ENCODE data around the gene SAPCD2. TPM values are rescaled to one million over a fixed set of nuclear protein-coding genes. Genes with fewer than 3 reads are reported as not detected.

The SAPCD2 gene
- total RNA-seq, 1 experiment from 2014 or later = 69.8 TPM

DNA sequence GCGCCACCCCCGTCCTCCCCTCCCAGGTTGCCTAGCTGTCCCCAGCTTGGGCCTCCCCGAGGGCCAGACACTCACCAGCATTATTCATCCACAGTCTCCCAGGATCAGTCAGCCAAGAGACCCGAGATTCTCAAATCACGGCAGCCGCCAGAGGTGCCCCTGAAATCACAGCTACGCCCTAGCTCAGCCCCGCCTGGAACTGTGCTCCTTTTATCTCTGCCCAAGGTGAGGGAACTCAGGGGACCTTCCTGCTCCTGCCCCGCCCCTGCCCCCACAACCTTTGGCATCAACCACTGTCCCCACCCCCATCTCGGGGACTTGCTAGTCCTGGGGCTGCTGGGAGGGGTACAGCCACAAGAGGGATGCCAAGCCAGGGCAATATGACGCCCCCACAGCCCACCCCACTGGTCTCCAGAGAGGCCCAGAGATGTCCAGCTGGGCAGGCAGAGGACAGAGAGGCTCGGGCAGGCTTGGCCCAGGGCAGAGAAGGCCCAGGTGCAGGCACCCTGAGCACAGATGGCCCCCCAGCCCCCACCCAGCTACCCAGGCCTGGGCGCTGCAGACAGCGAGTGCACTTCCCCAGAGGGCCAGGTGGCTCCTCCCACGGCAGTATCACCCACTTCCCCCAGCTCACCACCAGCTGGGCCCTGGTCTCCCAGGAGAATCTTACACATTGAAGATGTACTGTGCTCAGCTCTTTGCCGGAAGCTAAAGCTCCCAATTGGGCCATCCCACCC, 38.3 kb downstream of the SAPCD2 start, which contains the start of gene FUT7:
TSS of gene FUT7 (minus strand) at position 185 of the 737 bp plus-strand sequence. CDS start at position 88, 97 bp downstream.
- no peak for DNase-seq (ENCODE audit: low read depth)

DNA sequence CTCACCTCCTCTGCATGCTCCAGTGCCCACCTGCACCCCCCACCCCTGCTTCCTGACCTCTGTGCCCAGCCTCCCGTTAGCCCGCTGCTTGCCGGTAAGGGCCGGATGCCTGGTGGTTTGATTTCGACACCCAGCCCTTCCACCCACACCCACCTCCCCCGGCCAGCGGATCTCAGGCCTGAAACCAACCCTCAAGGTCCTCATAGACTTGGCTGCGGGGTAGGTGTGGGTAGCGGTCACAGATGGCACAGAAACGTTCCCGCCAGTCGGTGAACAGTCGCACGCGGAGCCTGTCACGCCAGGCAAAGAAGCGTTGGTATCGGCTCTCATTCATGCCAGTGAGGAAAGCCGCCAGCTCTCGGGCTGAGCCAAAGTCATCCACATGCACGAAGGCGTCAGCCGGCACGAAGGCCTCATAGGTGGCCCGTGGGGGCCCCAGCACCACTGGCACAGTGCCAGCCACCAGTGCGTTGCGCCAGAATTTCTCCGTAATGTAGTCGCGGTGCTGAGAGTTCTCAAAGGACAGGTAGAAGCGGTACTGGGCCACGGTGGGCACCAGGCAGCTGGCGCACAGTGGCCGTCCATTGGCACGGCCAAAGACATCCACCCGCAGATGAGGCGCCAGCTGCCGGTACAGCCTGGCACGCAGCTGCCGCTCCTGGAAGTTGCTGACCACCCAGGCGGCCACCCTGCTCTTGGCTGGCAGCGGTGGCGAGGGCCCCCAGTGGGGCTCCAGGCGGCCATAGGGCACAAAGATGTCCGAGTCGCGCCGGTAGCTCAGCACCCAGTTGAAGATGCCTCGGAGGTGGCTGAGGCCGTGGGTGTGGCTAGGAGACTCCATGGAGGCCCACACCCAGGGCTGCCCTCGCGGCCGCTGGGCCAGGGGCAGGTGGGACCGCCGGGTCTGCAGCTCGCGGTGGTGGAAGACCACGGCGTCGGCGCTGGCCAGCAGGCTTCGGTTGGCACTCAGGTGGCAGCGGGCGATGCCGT, 39.5 kb downstream of the SAPCD2 start:
- no peak for DNase-seq (ENCODE audit: low read depth)

DNA sequence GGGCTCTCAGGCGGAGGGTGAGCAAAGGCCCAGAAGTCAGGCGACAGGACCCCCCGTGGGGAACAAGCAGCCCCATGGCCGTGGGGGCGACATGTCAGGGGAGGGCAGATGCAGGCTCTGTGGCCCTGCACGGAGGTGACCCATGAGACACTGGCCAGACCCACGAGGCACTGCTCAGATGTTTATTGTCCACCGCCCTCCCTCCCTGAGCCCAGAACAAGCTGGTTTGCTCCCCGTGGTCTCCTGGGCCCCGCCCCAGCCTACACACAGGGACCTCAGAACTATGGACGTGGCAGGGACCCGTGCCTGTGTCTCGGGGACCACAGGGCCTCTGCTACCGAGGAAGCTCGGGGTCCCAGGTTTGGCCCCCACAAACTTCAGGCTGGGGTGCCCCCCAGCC, 40.4 kb downstream of the SAPCD2 start:
- DNase-seq (ENCODE audit: low read depth) = no peak

DNA sequence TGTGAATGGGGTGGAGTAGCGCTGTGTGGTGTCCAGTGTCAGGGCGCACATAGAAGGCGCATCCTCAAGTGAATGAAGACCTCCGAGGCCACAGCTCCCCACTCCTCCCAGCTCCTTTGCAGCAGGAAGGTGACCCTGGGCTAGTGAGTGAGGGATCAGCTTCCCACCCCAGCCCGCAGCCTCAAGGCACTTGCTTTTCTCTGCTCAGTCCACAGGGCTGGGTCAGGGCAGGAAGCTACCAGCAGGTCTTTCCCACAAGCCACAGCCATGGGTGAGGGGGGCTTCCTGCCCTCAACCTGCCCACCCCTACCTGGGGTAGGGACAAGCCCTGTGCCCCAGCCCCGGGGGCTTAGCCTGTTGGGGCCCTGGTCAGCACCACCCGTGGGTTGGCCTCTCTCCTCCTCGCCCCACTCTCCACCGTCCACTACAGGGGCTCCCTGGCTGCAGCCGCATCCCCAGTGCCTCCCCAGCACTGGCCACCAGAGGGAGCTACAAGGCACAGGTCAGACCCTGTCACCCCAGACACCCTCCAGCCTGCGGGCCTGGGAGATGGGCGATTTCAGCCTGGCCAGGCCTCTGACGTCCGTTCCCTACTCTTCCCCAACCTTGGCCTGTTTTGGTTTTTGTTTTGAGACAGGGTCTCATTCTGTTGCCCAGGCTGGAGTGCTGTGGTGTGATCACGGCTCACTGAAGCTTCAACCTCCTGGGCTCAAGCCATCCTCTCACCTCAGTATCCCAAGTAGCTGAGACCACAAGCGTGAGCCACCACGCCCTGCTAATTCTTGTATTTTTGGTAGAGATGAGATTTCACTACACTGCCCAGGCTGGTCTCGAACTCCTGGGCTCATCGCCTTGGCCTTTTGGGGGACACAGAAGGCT, 41.1 kb downstream of the SAPCD2 start:
- peak; percentile 82 for DNase-seq (ENCODE audit: low read depth)

DNA sequence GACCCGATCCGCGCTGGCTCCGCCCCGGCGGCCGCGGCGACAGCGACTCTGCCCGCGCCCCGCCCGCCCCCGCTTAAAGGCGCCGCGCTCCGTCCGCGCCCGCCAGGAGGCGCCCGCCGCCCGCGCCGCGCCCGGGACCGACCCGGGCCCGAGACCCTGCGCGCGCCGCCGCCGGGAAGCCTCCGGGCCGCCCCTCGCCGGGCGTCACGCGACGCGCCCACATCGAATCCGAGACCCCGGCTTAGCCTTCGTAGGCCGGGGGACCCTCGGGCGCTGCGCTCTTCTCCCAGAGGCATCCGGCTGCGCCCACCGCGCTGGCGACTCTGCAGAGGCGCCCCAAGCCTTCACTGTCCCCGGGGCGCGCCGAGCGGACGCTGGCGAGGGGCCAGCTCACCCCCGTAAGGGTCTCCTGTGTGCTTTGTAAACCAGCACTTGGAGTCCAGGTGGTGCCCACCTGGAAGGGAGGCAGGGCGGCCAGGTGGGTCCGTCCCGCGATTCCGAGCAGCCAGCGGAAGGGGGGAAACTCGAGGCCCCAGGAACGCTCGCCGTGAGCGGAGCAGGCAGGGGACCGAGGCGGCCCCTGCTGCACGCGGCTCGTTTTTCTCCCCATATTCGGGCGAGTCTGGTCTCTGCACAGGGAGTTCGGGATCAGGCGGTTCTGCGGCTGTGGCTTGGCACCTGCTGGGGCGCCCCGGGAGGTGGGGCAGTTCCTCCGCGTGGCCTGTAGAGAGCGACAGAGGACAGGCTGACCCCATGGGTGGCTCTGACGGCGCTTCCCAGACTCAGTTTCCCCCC, 41.9 kb downstream of the SAPCD2 start:
- DNase-seq (ENCODE audit: low read depth) = peak; percentile 76

DNA sequence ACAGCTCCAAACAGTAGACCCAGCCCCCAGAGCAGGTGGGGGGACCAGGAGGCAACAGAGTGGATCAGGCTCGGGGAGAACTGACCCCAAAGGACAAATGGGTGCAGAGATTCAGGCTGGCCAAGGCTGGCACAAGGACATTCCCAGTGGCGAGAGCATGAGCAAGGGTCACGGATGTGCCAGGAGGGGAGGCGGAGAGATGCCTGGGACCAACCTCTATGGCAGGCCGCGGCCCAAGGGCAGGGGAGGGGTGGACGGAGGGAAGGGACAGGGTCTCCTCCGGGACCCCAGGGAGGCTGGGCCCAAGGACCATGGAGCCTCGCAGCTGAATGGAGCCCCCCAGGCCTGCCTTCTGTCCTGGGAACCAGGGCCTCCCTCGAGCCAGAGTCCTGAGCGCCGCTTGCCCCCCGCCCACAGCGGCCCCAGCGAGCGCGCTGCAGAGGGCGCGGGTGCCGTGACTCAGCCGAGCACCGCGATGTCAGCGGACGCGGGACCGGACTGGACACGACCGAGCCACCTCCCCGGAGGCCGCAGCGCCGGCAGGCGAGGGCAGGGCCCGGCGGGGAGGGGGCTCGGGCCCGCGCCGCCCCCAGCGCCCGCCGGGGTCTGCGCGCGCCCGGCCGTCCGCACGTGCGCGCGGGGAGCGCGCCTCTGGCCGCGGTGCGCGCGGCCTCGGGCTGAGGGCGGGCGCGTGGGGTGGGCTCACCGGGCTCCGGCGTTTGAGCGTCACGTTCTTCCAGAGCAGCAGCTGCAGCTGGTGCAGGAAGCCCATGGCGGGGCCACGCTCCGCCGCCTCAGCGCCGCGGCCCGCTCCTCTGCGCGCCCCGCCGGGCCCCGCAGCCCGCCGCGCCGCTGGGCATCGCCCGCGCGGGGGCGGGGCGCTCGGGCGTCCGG, 42.7 kb downstream of the SAPCD2 start, which contains the start of gene ABCA2:
TSS of gene ABCA2 (minus strand) at position 869 of the 894 bp plus-strand sequence. CDS start at position 772, 97 bp downstream.
- DNase-seq (ENCODE audit: low read depth) = peak; percentile 41

DNA sequence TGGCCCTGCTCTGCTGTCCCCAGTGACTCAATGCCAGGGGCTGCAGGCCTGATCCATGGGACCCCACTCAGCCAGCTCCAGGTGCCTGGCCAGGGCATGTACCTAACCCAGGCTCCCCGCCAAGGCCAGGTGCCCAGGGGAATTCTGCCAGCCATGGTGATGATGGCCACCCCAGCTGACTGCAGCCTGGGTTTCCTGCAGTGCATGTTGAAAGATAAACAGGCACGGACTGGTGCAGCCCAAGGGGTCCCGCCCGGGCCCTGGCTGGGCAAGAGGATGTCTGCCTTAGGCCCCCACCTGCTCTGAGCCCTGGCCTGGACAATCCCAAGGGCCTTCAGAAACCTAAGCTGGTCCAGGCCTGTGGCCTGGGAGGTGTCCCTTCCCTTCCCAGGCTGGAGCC, 43.5 kb downstream of the SAPCD2 start:
- DNase-seq (ENCODE audit: low read depth) = no peak

DNA sequence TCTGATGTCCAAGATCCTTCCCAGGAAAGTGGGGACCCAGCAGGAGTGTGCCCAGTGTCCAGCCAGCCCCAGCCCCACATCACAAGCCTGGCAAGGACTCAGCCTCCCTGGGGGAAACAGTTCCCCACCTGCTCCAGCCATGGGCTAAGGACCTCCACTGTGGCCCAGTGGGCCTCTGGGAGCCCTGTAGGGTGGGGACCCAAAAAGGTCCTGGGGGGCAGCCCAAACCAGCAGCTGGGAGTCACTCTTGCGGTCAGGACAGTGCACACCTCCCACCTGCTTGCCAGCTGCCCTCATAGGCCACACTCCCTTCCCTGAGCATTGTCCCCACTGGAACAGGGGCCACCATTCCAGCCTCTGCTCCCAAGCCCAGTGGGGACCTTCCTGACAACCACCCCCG, 44.0 kb downstream of the SAPCD2 start:
- DNase-seq (ENCODE audit: low read depth) = no peak

DNA sequence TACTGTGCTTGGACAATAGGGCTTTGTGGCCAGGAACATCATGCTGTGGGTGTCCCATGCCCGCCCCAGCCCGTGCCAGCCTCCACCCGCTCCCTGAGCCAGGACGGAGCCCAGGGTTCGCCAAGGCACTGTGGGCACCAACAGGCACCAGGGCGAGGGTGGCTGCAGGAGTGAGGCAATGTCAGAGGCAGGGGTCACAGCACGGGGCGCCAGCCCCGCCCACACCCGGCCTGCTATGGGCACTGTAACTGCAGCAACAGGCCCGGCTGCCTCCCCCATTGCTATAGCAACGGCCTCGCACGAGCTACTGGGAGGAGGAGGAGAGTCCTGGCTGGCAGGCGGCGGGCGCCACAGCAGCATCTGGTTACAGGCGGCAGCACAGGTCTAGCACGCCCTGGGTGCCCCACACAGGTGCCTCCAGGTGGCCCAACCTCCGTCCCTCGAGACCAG, 44.8 kb downstream of the SAPCD2 start:
- no peak for DNase-seq (ENCODE audit: low read depth)

DNA sequence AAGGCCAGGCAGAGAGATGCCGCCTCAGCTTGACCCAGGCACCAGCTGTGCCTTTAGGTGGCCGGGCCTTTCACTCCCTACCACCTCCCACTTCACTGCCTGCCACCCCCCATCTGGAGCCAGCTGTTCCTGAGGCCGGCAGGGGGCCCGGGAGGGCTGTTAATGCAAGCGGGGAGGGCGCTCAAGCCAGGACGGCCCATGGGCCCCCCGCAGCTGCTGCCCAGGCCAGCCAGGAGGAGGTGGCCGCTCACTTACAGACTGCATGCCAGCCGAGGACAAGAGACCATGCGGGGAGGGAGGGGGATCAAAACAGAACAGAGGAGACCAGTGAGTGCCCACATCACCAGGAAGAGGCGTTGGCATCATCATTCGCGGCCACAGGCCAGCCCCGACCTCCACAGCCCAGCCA, 46.8 kb downstream of the SAPCD2 start:
- no peak for DNase-seq (ENCODE audit: low read depth)

DNA sequence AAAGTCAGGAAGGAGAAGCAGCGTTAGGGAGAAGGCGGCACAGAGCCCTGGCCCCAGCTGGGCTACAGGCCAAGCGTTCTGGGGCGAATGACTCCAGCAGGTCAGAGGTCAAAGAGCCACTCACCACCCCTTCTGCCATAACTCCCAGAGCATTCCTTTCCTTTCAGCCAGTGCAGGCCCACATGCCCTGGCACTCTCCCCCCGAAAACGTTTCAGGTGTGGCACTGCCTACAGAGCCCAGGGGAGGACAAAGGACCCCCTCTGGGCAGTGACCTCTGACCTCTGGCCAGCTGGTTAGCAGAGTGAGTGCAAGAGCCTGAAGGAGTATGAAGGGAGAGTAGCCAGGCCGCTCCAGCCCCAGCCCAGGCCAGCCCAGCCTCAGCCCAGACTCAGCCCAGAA, 47.2 kb downstream of the SAPCD2 start:
- no peak for DNase-seq (ENCODE audit: low read depth)

DNA sequence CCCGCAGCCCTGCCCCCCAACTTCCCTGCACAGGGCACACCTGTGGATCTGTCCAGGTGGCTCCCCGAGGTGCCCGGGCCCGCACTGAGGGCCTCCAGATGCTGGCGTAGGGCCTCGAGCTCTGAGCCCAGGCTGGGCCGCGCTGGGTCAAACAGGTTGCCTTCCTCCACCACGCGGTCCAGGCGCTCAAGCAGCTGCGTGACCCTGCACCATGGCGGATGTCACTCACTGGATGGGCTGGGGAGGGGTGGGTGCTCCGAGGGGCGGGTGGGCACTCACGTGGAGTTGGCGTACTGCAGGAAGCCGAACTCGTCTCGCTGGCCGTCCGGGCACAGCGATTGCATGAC, 47.7 kb downstream of the SAPCD2 start:
- no peak for DNase-seq (ENCODE audit: low read depth)

DNA sequence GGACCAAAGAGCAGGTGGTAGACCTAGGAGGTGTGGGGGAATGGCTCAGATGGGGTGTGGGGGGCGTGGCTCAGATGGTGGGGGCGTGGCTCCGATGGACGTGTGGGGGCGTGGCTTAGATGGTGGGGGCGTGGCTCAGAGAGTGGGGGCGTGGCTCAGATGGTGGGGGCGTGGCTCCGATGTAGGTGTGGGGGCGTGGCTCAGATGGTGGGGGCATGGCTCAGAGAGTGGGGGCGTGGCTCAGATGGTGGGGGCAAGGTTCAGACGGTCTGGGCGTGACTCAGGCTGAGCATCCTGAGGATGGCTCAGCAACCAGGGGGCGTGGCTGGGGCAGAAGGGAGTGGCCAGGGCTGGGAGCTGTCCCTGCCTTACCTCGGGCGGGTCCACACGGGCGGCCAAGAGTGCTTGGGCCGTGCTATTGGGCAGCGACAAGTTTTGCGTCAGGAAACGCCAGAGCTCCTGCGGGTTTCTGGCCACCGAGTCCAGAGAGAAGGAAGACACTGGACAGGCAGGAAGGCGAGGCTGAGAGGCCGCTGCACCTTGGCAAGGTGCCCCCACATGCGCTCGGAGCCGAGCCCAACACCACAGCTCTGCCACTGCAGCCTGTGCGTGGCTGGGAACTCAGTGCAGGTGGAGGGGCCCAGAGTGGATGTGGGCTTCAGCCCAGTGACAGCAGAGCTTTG, 48.2 kb downstream of the SAPCD2 start:
- peak; percentile 95 for DNase-seq (ENCODE audit: low read depth)

DNA sequence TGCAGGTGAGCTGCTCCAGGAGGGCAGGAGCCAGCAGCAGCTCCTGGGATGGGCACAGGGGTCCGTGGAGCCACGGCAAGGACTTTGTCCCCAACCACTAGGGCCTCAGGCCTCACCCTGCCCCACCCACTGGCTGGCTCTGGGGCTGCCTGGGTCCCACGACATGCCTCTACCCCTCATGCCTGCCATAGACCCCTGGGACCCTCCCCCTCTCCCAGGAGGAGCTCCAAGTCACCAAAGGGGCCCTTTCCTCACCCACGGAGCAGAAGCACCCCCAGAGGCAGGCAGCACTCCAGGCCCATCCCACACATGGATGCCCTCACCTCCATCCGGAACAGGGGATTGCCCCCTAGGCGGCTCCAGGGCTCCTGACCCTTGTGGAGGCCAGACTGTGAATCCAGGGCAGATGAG, 48.8 kb downstream of the SAPCD2 start:
- no peak for DNase-seq (ENCODE audit: low read depth)

DNA sequence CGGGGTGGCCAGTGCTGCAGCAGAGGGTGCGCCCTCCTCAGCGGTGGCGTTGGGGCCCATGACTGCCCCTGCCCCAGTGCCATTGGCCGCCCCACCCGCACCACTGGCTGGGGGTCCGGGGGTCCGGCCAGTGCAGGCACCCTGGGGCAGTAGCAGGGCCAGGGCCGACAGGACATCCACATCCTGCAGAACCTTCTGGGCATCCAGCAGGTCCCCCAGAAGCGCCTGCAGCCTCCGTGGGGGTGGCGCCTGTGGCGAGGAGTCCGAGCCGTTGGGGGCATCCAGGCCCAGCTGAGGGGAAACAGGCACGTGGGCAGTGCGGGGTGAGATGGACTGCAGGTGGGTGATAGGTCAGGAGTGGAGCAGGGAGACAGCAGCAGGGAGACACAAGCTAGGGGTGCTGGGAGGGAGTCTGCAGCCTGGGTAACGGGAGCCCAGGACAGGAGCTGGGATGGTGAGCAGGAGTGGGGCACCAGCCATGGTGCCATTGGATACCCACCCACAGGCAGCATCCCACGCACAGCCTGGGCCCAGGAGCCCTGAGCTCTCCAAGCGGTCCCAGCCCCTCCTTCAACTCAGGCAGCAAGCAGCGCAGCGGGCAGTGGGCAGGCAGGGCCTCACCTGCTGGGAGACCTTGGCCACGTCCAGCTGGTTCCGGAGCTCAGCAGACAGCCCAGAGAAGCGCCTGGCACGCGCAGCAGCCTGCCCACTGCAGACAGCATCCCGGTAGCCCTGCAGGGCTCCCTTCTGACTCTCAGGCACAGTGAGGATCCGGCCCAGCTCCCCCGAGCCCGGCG, 49.4 kb downstream of the SAPCD2 start:
- DNase-seq (ENCODE audit: low read depth) = no peak

DNA sequence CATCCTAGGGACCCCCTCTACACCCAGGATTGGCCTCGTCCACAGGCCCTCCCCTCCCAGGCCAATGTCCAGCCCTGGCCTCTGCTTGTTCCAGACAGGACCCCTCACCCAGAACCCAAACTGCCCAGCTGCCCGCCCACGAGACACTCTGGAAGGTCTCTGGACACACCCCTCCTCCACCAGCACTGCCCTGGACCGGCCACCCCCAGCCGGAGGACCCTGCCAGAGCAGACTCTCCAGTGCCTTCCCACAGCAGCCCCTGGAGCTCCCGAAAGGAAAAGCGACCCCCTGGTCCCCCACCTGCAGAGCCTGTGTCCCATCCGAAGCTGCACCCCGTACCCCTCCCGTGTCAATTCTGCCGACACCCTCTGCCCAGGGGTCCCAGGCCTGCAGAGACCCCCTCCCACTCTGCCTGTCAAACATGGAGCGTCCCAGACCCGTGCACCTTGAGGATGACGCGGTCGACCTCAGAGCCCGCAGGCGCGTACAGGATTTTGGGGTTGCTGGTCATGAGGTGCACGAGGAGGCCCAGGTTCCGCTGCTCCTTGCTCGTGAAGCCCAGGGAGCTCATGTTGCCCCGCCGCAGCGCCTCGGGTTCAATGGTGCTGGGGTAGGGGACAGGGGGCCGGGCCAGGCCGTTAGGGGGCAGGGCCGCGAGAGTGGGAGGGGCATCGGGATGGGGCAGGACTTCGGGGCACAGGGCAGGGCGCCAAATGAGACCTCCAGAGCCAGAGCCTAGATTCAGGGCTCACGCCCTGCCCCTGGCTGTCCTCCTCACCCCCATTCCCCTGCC, 50.3 kb downstream of the SAPCD2 start:
- no peak for DNase-seq (ENCODE audit: low read depth)

DNA sequence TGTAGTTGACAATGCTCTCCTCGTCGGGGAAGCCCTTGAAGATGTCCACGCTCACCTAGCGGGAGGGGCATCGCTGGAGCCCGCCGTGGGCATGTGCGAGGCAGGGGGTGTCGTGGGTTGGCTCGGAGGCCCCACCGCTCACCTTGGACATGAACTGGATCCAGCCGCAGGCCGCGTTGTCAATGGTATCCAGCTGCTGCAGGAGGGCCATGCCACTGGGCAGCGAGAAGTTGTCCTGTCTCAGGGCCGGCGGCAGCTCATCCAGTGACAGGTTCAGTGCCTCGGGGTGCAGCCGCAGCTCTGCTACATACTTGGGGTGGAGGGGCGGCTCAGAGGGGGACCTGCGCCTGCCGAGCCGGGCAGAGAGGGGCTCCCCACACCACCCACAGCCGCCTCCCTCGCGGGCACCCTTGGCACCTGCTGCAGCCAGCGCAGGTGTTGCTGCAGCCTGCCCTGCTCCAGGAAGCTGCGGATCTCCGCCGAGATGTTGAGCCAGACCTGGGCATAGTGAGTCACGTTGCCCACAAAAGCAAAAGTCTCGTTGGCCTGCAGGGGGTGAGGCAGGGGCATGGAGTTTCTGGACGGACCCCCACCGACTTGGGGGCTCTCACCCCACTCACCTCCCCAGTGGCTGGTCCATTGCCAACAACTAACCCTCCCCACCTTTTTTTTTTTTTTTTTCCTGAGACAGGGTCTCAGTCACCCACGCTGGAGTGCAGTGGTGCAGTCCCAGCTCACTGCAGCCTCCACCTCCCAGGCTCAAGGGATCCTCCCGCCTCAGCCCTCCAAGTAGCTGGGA, 51.4 kb downstream of the SAPCD2 start:
- DNase-seq (ENCODE audit: low read depth) = no peak

Data from Daoy (cell line).